K562 (cell line): ENCODE data around the gene MTG2. TPM values are rescaled to one million over a fixed set of nuclear protein-coding genes. Genes with fewer than 3 reads are reported as not detected.

Source experiments
- CREB3L1 ChIP-seq: fragments of 450-650 bp; IDR thresholded peaks from 2 replicates; pipeline ENCODE4 v1.6.1; 2014; ENCODE audit warnings: low read depth, mild to moderate bottlenecking, moderate library complexity, borderline replicate concordance
- CTBP1 ChIP-seq: fragments of 450-650 bp; IDR thresholded peaks from 2 replicates; pipeline ENCODE4 v1.6.1; 2016; ENCODE audit warnings: borderline replicate concordance
- CTCFL ChIP-seq: IDR thresholded peaks from 2 replicates; pipeline ENCODE4 v1.6.1; 2011; ENCODE audit warnings: borderline replicate concordance, low read depth, mild to moderate bottlenecking, moderate library complexity, low read length; ENCODE audit not compliant: insufficient read depth, poor library complexity, severe bottlenecking
- CXXC5 ChIP-seq: fragments of 250-450 bp; sonication (Bioruptor Pico); IDR thresholded peaks from 2 replicates; pipeline ENCODE4 v1.8.0; 2022; ENCODE audit warnings: inconsistent platforms, mild to moderate bottlenecking, moderate library complexity
- DPF2 ChIP-seq: fragments of 450-650 bp; IDR thresholded peaks from 2 replicates; pipeline ENCODE4 v1.6.1; 2016
- E2F8 ChIP-seq: fragments of 450-650 bp; IDR thresholded peaks from 2 replicates; pipeline ENCODE4 v1.7.1; 2018; ENCODE audit warnings: mild to moderate bottlenecking, low read depth; ENCODE audit not compliant: partially characterized antibody
- EGR1 ChIP-seq: fragments of 450-650 bp; conservative IDR thresholded peaks from 2 replicates; pipeline ENCODE4 v1.6.1; 2017; ENCODE audit warnings: mild to moderate bottlenecking
- EP400 ChIP-seq: fragments of 450-650 bp; IDR thresholded peaks from 2 replicates; pipeline ENCODE4 v1.6.1; 2017; ENCODE audit warnings: antibody characterized with exemption, mild to moderate bottlenecking, moderate library complexity
- GATA2 ChIP-seq: sonication (generic); formaldehyde crosslinking; IDR thresholded peaks from 2 replicates; pipeline ENCODE4 v1.4.0; 2020; ENCODE audit warnings: mild to moderate bottlenecking, missing genetic modification reagents
- HDAC6 ChIP-seq: IDR thresholded peaks from 2 replicates; pipeline ENCODE4 v1.6.1; 2012; ENCODE audit warnings: low read depth, mild to moderate bottlenecking, control low read depth, inconsistent platforms, low read length, moderate library complexity
- HMGN3 ChIP-seq: IDR thresholded peaks from 2 replicates; pipeline ENCODE4 v1.6.1; 2011; ENCODE audit warnings: borderline replicate concordance, low read depth, mild to moderate bottlenecking, mixed read lengths, low read length; ENCODE audit not compliant: insufficient read length; ENCODE audit errors: extremely low read depth
- HNRNPLL ChIP-seq: fragments of 200-400 bp; formaldehyde crosslinking; IDR thresholded peaks from 2 replicates; pipeline ENCODE4 v1.6.1; 2017; ENCODE audit warnings: low read length, low read depth, mild to moderate bottlenecking; ENCODE audit not compliant: poor library complexity, severe bottlenecking
- ZC3H11A ChIP-seq: IDR thresholded peaks from 2 replicates; pipeline ENCODE4 v1.6.1; 2012; ENCODE audit warnings: low read depth, low read length, improper control_type of control experiment
- ZEB2 ChIP-seq: fragments of 450-650 bp; IDR thresholded peaks from 2 replicates; pipeline ENCODE4 v1.6.1; 2016
- ZMIZ1 ChIP-seq, 2 experiments: fragments of 150-350 bp in 1 of 2; IDR thresholded peaks; 2 replicates each; pipeline ENCODE4 v1.6.1; 2012 to 2016; ENCODE audit warnings: low read depth in 2 of 2, low read length in 2 of 2, mild to moderate bottlenecking in 1 of 2, moderate library complexity in 1 of 2
- ZNF165 ChIP-seq: fragments of 250-450 bp; sonication (Bioruptor Pico); IDR thresholded peaks from 2 replicates; pipeline ENCODE4 v1.4.0; 2020; ENCODE audit warnings: borderline replicate concordance
- ZSCAN32 ChIP-seq: fragments of 450-650 bp; formaldehyde crosslinking; IDR thresholded peaks from 2 replicates; pipeline ENCODE4 v1.4.0; 2020; ENCODE audit warnings: mild to moderate bottlenecking, moderate library complexity
- polyA plus RNA-seq, 8 experiments: library from polyadenylated mRNA; depleted of rRNA in 4 of 8; stranded (reverse) in 5 of 8; unstranded in 3 of 8; fragments of >200 nt; fragmentation: Nextera tagmentation in 2 of 8; fragmentation: Illumina TruSeq in 1 of 8; extraction: Ambion mirVana in 2 of 8; extraction: Trizol in 1 of 8; gene quantifications; 2 replicates each; pipeline versions ENCODE4 v1.2.1 to v1.2.3, GENCODE V29; 2011 to 2014; ENCODE audit warnings: inconsistent platforms in 1 of 8, missing spikeins in 1 of 8
- total RNA-seq, 7 experiments: library from RNA; depleted of rRNA in 6 of 7; stranded (reverse); fragments of >200 nt in 6 of 7; fragmentation: Illumina TruSeq in 2 of 7; extraction: Trizol in 2 of 7; gene quantifications; 2 replicates each; pipeline versions ENCODE4 v1.2.1 to v1.2.3, GENCODE V29; 2011 to 2021; ENCODE audit warnings: low replicate concordance in 1 of 7

The MTG2 gene
- total and polyA plus RNA-seq, 9 of the 15 experiments (the other 6 are each of a cell fraction or from before 2014, with no cell fraction given), result 8.7 to 67.5 (median 44.5) TPM

GRCh38 chr20:62146019-62146755 is 36.6 kb upstream of the MTG2 start (continued):
- no peak for TF ChIP-seq E2F8
- TF ChIP-seq CTBP1, result peak; percentile 88
- TF ChIP-seq ZC3H11A, result no peak
- TF ChIP-seq GATA2 (CRISPR knock-in tag), result peak; percentile 51; the same call in 1 of the 2 replicates
- TF ChIP-seq ZEB2, result peak; percentile 78
- TF ChIP-seq ZSCAN32 (CRISPR knock-in tag), result no peak
- 0 out of 2 replicates have a peak, but pooled peaks have one; percentile 43 for TF ChIP-seq CREB3L1
- TF ChIP-seq HMGN3, result no peak
- TF ChIP-seq ZMIZ1 (IDR thresholded peaks at IDR 0.05; ENCODE audit: low read depth in 2 of 2, low read length in 2 of 2), result no peak
- TF ChIP-seq HDAC6, result no peak
- no peak for TF ChIP-seq ZNF165 (CRISPR knock-in tag)
- TF ChIP-seq CTCFL, result no peak
- TF ChIP-seq HNRNPLL, result no peak
- peak; percentile 61 for TF ChIP-seq DPF2
- TF ChIP-seq CXXC5 (CRISPR knock-in tag), result peak; percentile 99
- TF ChIP-seq EP400, result no peak; the same call in 1 of the 2 replicates
- peak; percentile 76 for TF ChIP-seq EGR1
